H9 (cell line): ENCODE data around the gene KCTD20. TPM values are rescaled to one million over a fixed set of nuclear protein-coding genes. Genes with fewer than 3 reads are reported as not detected.

Experiments used
- DNase-seq: peaks from one replicate; pipeline ENCODE4 v3.0.0-alpha.2; 2017
- H2AFZ ChIP-seq: one replicate; pipeline ENCODE4 v1.6.1; 2013; ENCODE audit warnings: mild to moderate bottlenecking, low read length, control low read depth, moderate library complexity
- H2AK5ac ChIP-seq: 2 replicates; pipeline ENCODE4 v1.6.1; 2013; ENCODE audit warnings: low read length, control low read depth, mixed read lengths; ENCODE audit not compliant: insufficient read length
- H2BK120ac ChIP-seq: one replicate; pipeline ENCODE4 v1.6.1; 2013; ENCODE audit warnings: low read depth, mild to moderate bottlenecking, low read length, control low read depth, inconsistent platforms; ENCODE audit not compliant: poor library complexity, severe bottlenecking
- H2BK12ac ChIP-seq: 2 replicates; pipeline ENCODE4 v1.6.1; 2013; ENCODE audit warnings: low read length, control low read depth, mixed read lengths, low read depth; ENCODE audit not compliant: insufficient read length
- H2BK15ac ChIP-seq: 2 replicates; pipeline ENCODE4 v1.6.1; 2013; ENCODE audit warnings: low read depth, low read length, control low read depth
- H2BK20ac ChIP-seq: one replicate; pipeline ENCODE4 v1.6.1; 2013; ENCODE audit warnings: low read depth, mild to moderate bottlenecking, low read length, control low read depth, inconsistent platforms; ENCODE audit not compliant: poor library complexity, severe bottlenecking
- H2BK5ac ChIP-seq: 2 replicates; pipeline ENCODE4 v1.6.1; 2013; ENCODE audit warnings: low read length, control low read depth, mixed read lengths; ENCODE audit not compliant: insufficient read length
- H3K14ac ChIP-seq: 2 replicates; pipeline ENCODE4 v1.6.1; 2013; ENCODE audit warnings: low read length, control low read depth; ENCODE audit not compliant: insufficient read depth
- H3K18ac ChIP-seq: 2 replicates; pipeline ENCODE4 v1.6.1; 2013; ENCODE audit warnings: low read depth, mild to moderate bottlenecking, mixed read lengths, low read length, control low read depth; ENCODE audit not compliant: insufficient read length
- H3K23ac ChIP-seq: 2 replicates; pipeline ENCODE4 v1.6.1; 2013; ENCODE audit warnings: low read length, control low read depth, mixed read lengths, low read depth; ENCODE audit not compliant: insufficient read length
- H3K23me2 ChIP-seq: 2 replicates; pipeline ENCODE4 v1.6.1; 2013; ENCODE audit warnings: low read depth, mild to moderate bottlenecking, mixed read lengths, low read length, control low read depth; ENCODE audit not compliant: insufficient read length, poor library complexity, severe bottlenecking
- H3K27ac ChIP-seq: 2 replicates; pipeline ENCODE4 v1.5.1; 2013; ENCODE audit warnings: low read length, control low read depth, mixed read lengths, low read depth; ENCODE audit not compliant: insufficient read length
- H3K27me3 ChIP-seq: 2 replicates; pipeline ENCODE4 v1.6.1; 2013; ENCODE audit warnings: low read length, control low read depth, inconsistent platforms; ENCODE audit not compliant: insufficient read depth
- H3K4ac ChIP-seq: 2 replicates; pipeline ENCODE4 v1.6.1; 2013; ENCODE audit warnings: low read depth, mild to moderate bottlenecking, control low read depth, inconsistent platforms, low read length, moderate library complexity
- H3K4me1 ChIP-seq: 2 replicates; pipeline ENCODE4 v1.6.1; 2013; ENCODE audit warnings: low read length, control low read depth, inconsistent platforms; ENCODE audit not compliant: insufficient read depth
- H3K4me2 ChIP-seq: 2 replicates; pipeline ENCODE4 v1.6.1; 2013; ENCODE audit warnings: low read length, control low read depth, mixed read lengths; ENCODE audit not compliant: insufficient read length, insufficient read depth
- H3K56ac ChIP-seq: 2 replicates; pipeline ENCODE4 v1.6.1; 2013; ENCODE audit warnings: low read depth, mild to moderate bottlenecking, mixed read lengths, low read length, control low read depth; ENCODE audit not compliant: insufficient read length
- H3K79me1 ChIP-seq: 2 replicates; pipeline ENCODE4 v1.6.1; 2013; ENCODE audit warnings: low read depth, mild to moderate bottlenecking, moderate library complexity, low read length, control low read depth, inconsistent platforms; ENCODE audit not compliant: insufficient read depth, poor library complexity, severe bottlenecking
- H3K79me2 ChIP-seq: 2 replicates; pipeline ENCODE4 v1.6.1; 2013; ENCODE audit warnings: low read length, control low read depth, inconsistent platforms; ENCODE audit not compliant: insufficient read depth
- H3K9ac ChIP-seq: 2 replicates; pipeline ENCODE4 v1.6.1; 2013; ENCODE audit warnings: low read length, control low read depth, mixed read lengths; ENCODE audit not compliant: insufficient read length; ENCODE audit errors: extremely low read depth
- H3K9me3 ChIP-seq: one replicate; pipeline ENCODE4 v1.6.1; 2013; ENCODE audit warnings: low read depth, low read length, inconsistent platforms; ENCODE audit not compliant: control insufficient read depth
- H3T11ph ChIP-seq: one replicate; pipeline ENCODE4 v1.6.1; 2013; ENCODE audit warnings: mild to moderate bottlenecking, low read length, control low read depth, inconsistent platforms
- H4K20me1 ChIP-seq: one replicate; pipeline ENCODE4 v1.6.1; 2013; ENCODE audit not compliant: control insufficient read depth, insufficient read length, insufficient read depth
- H4K5ac ChIP-seq: 2 replicates; pipeline ENCODE4 v1.6.1; 2013; ENCODE audit warnings: low read depth, mild to moderate bottlenecking, mixed read lengths, low read length, control low read depth; ENCODE audit not compliant: insufficient read length
- H4K8ac ChIP-seq: replicated peaks from 2 replicates; pipeline ENCODE4 v1.6.1; 2013; ENCODE audit warnings: low read length, control low read depth, mixed read lengths, low read depth; ENCODE audit not compliant: insufficient read length
- H4K91ac ChIP-seq: 2 replicates; pipeline ENCODE4 v1.6.1; 2013; ENCODE audit warnings: low read depth, mild to moderate bottlenecking, moderate library complexity, mixed read lengths, low read length, control low read depth; ENCODE audit not compliant: insufficient read length
- H3K27ac Mint-ChIP-seq, 3 experiments: 2 replicates in 2 of 3; 3 replicates in 1 of 3; pipeline ENCODE4 v1.8.0; 2020 to 2021; ENCODE audit warnings: mixed read lengths in 3 of 3, mild to moderate bottlenecking in 1 of 3, moderate library complexity in 1 of 3
- H3K27me3 Mint-ChIP-seq: 2 replicates; pipeline ENCODE4 v1.8.0; 2021; ENCODE audit warnings: low read depth, mild to moderate bottlenecking, moderate library complexity, mixed read lengths
- H3K36me3 Mint-ChIP-seq, 3 experiments: 2 replicates in 2 of 3; 3 replicates in 1 of 3; pipeline ENCODE4 v1.8.0; 2020 to 2021; ENCODE audit warnings: low read depth in 3 of 3, mixed read lengths in 3 of 3; ENCODE audit not compliant: insufficient read depth in 1 of 3
- H3K4me1 Mint-ChIP-seq, 2 experiments: 2 replicates each; pipeline ENCODE4 v1.8.0; 2020; ENCODE audit warnings: mixed read lengths in 2 of 2
- H3K4me3 Mint-ChIP-seq, 2 experiments: 2 replicates in 1 of 2; 3 replicates in 1 of 2; pipeline ENCODE4 v1.8.0; 2020 to 2021; ENCODE audit warnings: mild to moderate bottlenecking in 2 of 2, mixed read lengths in 2 of 2, moderate library complexity in 1 of 2
- H3K9me3 Mint-ChIP-seq, 2 experiments: 2 replicates in 1 of 2; 3 replicates in 1 of 2; pipeline ENCODE4 v1.8.0; 2020; ENCODE audit warnings: mild to moderate bottlenecking in 2 of 2, mixed read lengths in 2 of 2, moderate library complexity in 1 of 2
- WGBS: extraction: QIAGEN DNeasy Blood & Tissue Kit; methylation state at CpG from one replicate; pipeline ENCODE4 v1.1.7; 2013; ENCODE audit warnings: missing lambda C conversion rate, low lambda C conversion rate, mixed read lengths; ENCODE audit not compliant: insufficient read length; ENCODE audit errors: extremely low coverage; 5-methylcytosine and 5-hydroxymethylcytosine counted together
- total RNA-seq: library from RNA; stranded (reverse); gene quantifications from 2 replicates; pipeline ENCODE4 v1.2.1, GENCODE V29; 2021
- TF ChIP-seq, protein P1 (sequence below): fragments of 200-600 bp; sonication (generic); conservative IDR thresholded peaks from 3 replicates; pipeline ENCODE4 v1.8.0; 2021; ENCODE audit warnings: antibody characterized with exemption, mild to moderate bottlenecking

The KCTD20 gene
- total RNA-seq, 1 experiment from 2014 or later, result 22.6 TPM

DNA sequence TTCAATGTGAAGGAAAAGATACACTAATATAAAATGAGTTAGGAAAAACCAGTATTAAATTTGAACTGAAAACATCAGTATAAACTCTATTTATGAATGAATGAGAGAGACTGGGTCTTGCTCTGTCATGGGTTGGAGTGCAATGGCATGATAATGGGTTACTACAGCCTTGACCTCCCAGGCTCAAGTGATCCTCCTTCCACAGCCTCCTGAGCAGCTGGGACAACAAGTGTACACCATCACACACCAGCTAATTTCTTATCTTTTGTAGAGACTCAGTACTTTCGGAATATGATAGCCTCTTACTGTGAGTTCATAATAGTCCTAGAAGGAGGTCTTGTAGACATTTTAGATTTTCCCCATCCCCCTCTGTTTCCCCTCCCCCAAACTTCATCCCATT is 21.4 kb downstream of the KCTD20 start:
- Mint-ChIP-seq H3K27ac (no peak overlapping the region), H3K4me3 (no peak overlapping the region), H3K4me1 (peaks cover 11 to 20% of the 10 kb centered on the region in 2 experiments), H3K9me3 (no peaks in the 10 kb centered on the region), H3K27me3 (no peaks in the 10 kb centered on the region), H3K36me3 (no peaks in the 10 kb centered on the region)
- H3K4me1 ChIP-seq, result no peaks in the 10 kb centered on the region
- no peak overlapping the region for H2BK20ac ChIP-seq
- no peak overlapping the region for H4K8ac ChIP-seq
- H3K56ac ChIP-seq, result no peak overlapping the region
- peaks cover 7% of the 10 kb centered on the region for H3K79me1 ChIP-seq
- H3K4me2 ChIP-seq, result no peak overlapping the region
- no peak overlapping the region for H2BK120ac ChIP-seq
- H4K20me1 ChIP-seq, result no peaks in the 10 kb centered on the region
- no CpG with 5 or more reads among the region's 1 CpG for WGBS
- no peak overlapping the region for H2BK12ac ChIP-seq
- H2AFZ ChIP-seq, result no peak overlapping the region
- no peak overlapping the region for H3K18ac ChIP-seq
- H3K4ac ChIP-seq, result no peak overlapping the region
- H3K27ac ChIP-seq, result no peak overlapping the region
- peaks cover 13% of the 10 kb centered on the region; the same call in 1 of the 2 replicates for H3K79me2 ChIP-seq
- H2BK15ac ChIP-seq, result no peak overlapping the region
- no peaks in the 10 kb centered on the region for H3K23me2 ChIP-seq
- DNase-seq, result no peak
- H3K27me3 ChIP-seq, result no peaks in the 10 kb centered on the region
- no peaks in the 10 kb centered on the region for H3K9me3 ChIP-seq
- H3K14ac ChIP-seq, result no peak overlapping the region
- no peak overlapping the region for H2BK5ac ChIP-seq
- TF ChIP-seq, protein P1, sequence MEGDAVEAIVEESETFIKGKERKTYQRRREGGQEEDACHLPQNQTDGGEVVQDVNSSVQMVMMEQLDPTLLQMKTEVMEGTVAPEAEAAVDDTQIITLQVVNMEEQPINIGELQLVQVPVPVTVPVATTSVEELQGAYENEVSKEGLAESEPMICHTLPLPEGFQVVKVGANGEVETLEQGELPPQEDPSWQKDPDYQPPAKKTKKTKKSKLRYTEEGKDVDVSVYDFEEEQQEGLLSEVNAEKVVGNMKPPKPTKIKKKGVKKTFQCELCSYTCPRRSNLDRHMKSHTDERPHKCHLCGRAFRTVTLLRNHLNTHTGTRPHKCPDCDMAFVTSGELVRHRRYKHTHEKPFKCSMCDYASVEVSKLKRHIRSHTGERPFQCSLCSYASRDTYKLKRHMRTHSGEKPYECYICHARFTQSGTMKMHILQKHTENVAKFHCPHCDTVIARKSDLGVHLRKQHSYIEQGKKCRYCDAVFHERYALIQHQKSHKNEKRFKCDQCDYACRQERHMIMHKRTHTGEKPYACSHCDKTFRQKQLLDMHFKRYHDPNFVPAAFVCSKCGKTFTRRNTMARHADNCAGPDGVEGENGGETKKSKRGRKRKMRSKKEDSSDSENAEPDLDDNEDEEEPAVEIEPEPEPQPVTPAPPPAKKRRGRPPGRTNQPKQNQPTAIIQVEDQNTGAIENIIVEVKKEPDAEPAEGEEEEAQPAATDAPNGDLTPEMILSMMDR, result no peak
- no peak overlapping the region for H2AK5ac ChIP-seq
- H4K5ac ChIP-seq, result no peak overlapping the region
- H3K23ac ChIP-seq, result no peak overlapping the region
- H3K9ac ChIP-seq, result no peak overlapping the region
- no peak overlapping the region for H4K91ac ChIP-seq
- no peak overlapping the region for H3T11ph ChIP-seq
